GM06990 (cell line): ENCODE measurements around the gene FAM78A.

Experiments used
- DNase-seq: peaks from one replicate; pipeline ENCODE4 v3.0.0-alpha.2; 2011; ENCODE audit not compliant: insufficient read length; ENCODE audit errors: extremely low read depth
- H3K27me3 ChIP-seq: replicated peaks from 2 replicates; pipeline ENCODE4 v1.6.0; 2011; ENCODE audit warnings: low read length; ENCODE audit not compliant: control insufficient read depth, insufficient read depth
- H3K36me3 ChIP-seq: 2 replicates; pipeline ENCODE4 v1.5.1; 2011; ENCODE audit warnings: low read length; ENCODE audit not compliant: control insufficient read depth, insufficient read depth
- H3K4me3 ChIP-seq: replicated peaks from 2 replicates; pipeline ENCODE4 v1.5.1; 2011; ENCODE audit warnings: low read depth, mild to moderate bottlenecking, control low read depth, low read length
- TF ChIP-seq, protein P1 (sequence below): IDR thresholded peaks from 2 replicates; pipeline ENCODE4 v1.5.1; 2011; ENCODE audit warnings: low read length, control low read depth, mild to moderate bottlenecking, inconsistent platforms; ENCODE audit not compliant: insufficient read depth, poor library complexity, severe bottlenecking

The FAM78A gene

DNA sequence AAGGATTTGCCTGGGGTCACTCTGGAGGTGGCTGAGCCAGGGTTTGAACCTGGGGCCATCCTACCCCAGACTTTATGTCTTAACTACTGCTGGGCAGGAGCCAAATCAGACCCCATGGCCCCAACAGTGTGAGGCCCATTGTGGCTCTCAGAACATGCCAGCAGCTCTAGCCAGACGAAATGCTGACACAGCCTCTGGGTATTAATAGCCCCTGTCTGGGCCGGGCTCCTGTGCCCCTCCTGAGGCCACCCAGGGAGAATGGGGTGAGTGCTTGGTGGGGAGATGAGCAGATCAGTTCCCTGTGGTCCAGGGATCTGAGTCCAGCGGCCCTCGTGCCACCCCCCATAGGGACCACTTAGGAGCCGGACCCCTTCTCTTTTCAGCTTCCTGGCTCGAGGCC, 11.0 kb upstream of the FAM78A start:
- Histone ChIP-seq H3K36me3 (no peaks in the 10 kb centered on the region), H3K4me3 (no peak overlapping the region), H3K27me3 (no peaks in the 10 kb centered on the region)
- TF ChIP-seq, protein P1, sequence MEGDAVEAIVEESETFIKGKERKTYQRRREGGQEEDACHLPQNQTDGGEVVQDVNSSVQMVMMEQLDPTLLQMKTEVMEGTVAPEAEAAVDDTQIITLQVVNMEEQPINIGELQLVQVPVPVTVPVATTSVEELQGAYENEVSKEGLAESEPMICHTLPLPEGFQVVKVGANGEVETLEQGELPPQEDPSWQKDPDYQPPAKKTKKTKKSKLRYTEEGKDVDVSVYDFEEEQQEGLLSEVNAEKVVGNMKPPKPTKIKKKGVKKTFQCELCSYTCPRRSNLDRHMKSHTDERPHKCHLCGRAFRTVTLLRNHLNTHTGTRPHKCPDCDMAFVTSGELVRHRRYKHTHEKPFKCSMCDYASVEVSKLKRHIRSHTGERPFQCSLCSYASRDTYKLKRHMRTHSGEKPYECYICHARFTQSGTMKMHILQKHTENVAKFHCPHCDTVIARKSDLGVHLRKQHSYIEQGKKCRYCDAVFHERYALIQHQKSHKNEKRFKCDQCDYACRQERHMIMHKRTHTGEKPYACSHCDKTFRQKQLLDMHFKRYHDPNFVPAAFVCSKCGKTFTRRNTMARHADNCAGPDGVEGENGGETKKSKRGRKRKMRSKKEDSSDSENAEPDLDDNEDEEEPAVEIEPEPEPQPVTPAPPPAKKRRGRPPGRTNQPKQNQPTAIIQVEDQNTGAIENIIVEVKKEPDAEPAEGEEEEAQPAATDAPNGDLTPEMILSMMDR = no peak
- DNase-seq = no peak

DNA sequence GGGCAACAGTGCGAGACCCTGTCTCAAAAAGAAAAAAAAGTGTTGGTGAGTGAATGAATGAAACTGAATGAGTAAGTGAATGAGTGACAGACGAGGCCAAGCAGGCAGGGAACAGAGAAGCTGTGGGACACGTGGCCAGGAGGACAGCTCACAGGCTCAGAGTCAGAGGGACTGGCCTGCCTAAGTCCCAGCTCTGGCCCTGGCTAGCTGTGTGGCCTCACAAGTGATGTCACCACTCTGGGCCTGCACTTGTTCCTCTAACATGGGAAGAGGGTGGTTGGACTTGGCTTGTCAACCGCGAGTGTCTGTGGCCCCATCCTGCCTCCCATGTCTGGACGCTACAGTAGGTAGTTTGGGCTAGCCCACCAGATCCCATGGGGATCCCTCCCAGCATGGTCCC, 8.5 kb upstream of the FAM78A start:
- Histone ChIP-seq H3K4me3 (no peak overlapping the region), H3K36me3 (no peaks in the 10 kb centered on the region), H3K27me3 (no peaks in the 10 kb centered on the region; the same call in none of the 2 replicates)
- TF ChIP-seq, protein P1 = no peak
- no peak for DNase-seq

DNA sequence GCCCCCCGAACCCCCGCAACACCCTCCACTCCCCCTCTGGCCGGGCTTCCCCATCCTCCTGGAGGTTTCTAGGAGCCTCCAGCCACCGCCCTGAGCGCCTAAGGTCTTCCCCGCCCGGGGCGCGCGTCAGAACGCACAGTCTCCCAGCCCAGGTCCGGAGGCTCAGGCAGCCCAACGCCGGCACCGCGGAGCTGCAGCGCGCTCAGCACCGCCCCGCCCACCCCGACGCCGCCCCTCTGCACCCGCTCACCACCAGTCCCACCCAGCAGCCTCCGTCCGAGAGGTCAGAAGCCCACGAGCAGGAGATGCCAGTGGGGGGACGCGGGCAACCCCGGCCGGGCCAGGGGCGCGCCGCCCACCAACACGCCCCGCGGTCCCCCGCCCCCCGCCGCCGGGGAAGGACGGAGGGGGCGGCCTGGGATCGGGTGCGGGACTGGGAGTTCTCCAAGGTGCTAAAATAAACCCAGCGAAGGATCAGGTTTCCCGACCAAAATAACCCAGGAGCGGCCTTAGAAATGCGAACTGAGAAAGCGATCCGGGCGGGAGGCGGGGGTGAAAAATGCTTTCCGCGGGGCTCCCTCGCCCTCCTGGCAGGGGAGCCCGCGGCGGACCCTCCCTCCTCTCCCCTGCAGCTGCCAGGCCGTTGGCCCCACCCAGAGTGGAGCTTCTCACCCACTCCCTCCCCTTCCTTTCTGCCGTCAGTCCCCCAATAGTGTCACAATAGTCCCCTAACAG, 6.5 kb upstream of the FAM78A start:
- H3K36me3 ChIP-seq = no peaks in the 10 kb centered on the region
- TF ChIP-seq, protein P1 = no peak
- H3K27me3 ChIP-seq = no peaks in the 10 kb centered on the region; the same call in none of the 2 replicates
- no peak for DNase-seq
- H3K4me3 ChIP-seq = no peak overlapping the region

DNA sequence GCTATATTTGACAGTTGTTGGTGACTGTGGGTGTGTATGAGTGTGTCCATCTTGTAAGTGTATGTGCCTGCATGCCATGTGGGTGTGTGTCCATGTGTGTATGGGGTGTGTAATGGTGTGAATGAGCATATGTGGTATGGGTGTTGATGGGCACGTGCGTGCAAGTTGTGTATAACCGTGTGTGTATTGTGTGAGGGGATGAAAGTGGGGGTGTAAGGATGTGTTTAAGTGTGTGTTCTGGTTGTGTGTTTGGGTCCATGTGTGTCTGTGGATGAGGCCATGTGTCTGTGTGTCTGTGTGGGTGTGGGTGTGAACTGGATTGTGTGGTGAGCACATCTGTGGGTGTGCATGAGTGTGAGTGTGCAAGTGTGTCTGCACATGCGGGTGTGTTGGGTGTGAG, 5.9 kb upstream of the FAM78A start:
- TF ChIP-seq, protein P1 = no peak
- H3K27me3 ChIP-seq = no peaks in the 10 kb centered on the region; the same call in none of the 2 replicates
- no peak overlapping the region for H3K4me3 ChIP-seq
- no peaks in the 10 kb centered on the region for H3K36me3 ChIP-seq
- DNase-seq = no peak

DNA sequence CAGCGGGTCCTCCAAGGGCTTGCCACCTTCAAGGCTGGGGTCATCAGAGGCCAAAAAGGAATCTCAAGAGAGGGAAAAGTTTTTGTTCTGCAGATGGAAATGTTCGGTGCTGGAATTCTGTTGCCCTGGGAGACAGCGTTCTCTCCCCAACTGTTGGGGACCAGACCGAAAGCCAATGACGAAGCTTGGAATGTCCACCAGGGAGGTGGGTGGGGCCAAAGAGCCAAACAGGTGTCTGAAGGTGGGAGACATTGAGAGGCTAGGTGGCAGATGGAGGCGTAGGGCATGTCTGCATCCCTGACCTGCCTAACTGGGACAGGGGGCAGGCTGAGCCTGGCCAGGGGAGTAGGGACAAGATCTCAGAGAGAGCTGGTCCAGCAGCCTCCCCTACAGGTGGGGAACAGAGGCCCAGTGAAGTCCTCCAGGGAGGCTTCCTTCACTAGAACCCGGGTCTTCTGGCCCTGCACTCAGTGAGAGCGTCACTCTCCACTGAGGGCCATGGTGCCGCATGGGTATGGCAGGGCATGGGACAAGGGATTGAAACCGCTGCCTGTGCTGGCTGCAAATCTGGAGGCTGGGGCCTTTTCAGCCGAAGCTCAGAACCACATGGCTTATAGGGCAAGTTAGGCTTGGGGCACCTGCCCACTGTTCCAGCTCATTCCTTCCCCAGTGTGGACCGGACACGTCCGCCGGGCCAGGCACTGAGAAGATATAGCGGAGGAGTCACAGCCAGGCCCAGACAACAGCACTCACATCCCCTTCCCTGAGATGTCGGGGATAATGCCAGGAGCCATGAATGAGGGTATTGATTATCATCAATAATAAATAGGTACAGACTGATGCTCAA, 5.0 kb upstream of the FAM78A start:
- no peak for DNase-seq
- no peaks in the 10 kb centered on the region; the same call in none of the 2 replicates for H3K27me3 ChIP-seq
- H3K4me3 ChIP-seq = no peak overlapping the region
- TF ChIP-seq, protein P1 = peak; percentile 5
- no peaks in the 10 kb centered on the region for H3K36me3 ChIP-seq
